PFSK-1 (cell line): ENCODE data around the gene ONECUT3.

ENCODE experiments used
- FOXP2 ChIP-seq: optimal IDR thresholded peaks from 2 replicates; pipeline ENCODE3; 2011; ENCODE audit warnings: borderline replicate concordance, control low read depth, inconsistent platforms; ENCODE audit not compliant: insufficient read depth; ENCODE audit errors: extremely low read length, extremely low read depth
- POLR2AphosphoS5 ChIP-seq: IDR thresholded peaks from 2 replicates; pipeline ENCODE4 v1.6.1; 2012; ENCODE audit warnings: low read depth, mild to moderate bottlenecking, control low read depth, low read length, moderate library complexity
- REST ChIP-seq, 2 experiments: IDR thresholded peaks; 2 replicates each; pipeline versions ENCODE4 v1.6.1 to v1.8.0; 2011 to 2012; ENCODE audit warnings: low read depth in 2 of 2, low read length in 2 of 2, control low read depth in 1 of 2, inconsistent platforms in 1 of 2, mild to moderate bottlenecking in 1 of 2, moderate library complexity in 1 of 2; ENCODE audit not compliant: insufficient read depth in 1 of 2
- SIN3A ChIP-seq: IDR thresholded peaks from 2 replicates; pipeline ENCODE4 v1.6.1; 2012; ENCODE audit warnings: mild to moderate bottlenecking, low read length, moderate library complexity, borderline replicate concordance; ENCODE audit not compliant: insufficient read depth
- TAF1 ChIP-seq: IDR thresholded peaks from 2 replicates; pipeline ENCODE4 v1.6.1; 2012; ENCODE audit warnings: low read length, control low read depth, borderline replicate concordance; ENCODE audit not compliant: insufficient read depth

ONECUT3 gene

GRCh38 chr19:1715540-1715939 lies 37.8 kb upstream of the ONECUT3 start:
- TF ChIP-seq POLR2AphosphoS5 (no peak), SIN3A (no peak), TAF1 (no peak), FOXP2 (no peak), REST (IDR thresholded peaks at IDR 0.05; ENCODE audit: insufficient read depth in 1 of 2, low read depth in 2 of 2, low read length in 2 of 2) (no peak)

- TF ChIP-seq SIN3A (no peak), FOXP2 (no peak), REST (IDR thresholded peaks at IDR 0.05; ENCODE audit: insufficient read depth in 1 of 2, low read depth in 2 of 2, low read length in 2 of 2) (no peak), POLR2AphosphoS5 (no peak), TAF1 (no peak)
Observed at GRCh38 chr19:1717200-1717969, 35.9 kb upstream of the ONECUT3 start.

- TF ChIP-seq SIN3A (no peak), FOXP2 (no peak), TAF1 (no peak), POLR2AphosphoS5 (no peak), REST (IDR thresholded peaks at IDR 0.05; ENCODE audit: insufficient read depth in 1 of 2, low read depth in 2 of 2, low read length in 2 of 2) (no peak)
Observed at GRCh38 chr19:1717970-1718264, 35.4 kb upstream of the ONECUT3 start.

GRCh38 chr19:1718420-1719291 lies 34.6 kb upstream of the ONECUT3 start:
- TF ChIP-seq REST (IDR thresholded peaks at IDR 0.05; ENCODE audit: insufficient read depth in 1 of 2, low read depth in 2 of 2, low read length in 2 of 2) (no peak), FOXP2 (no peak)
